Activated CD4-positive, alpha-beta memory T cell treated with anti-CD3 and anti-CD28 coated beads for 36 hours (primary cell): ENCODE measurements around the gene DNMT1. TPM values are rescaled to one million over a fixed set of nuclear protein-coding genes. Genes with fewer than 3 reads are reported as not detected.

Source experiments
- CTCF ChIA-PET: fragments of 350-600 bp; sonication (Branson Sonifier 250); formaldehyde crosslinking; loops from one replicate; lab custom pipeline; 2021; ENCODE audit warnings: antibody characterized with exemption, inconsistent platforms; lab: Charles Lee
- POLR2A ChIA-PET: fragments of 350-600 bp; sonication (Branson Sonifier 250); formaldehyde crosslinking; loops from one replicate; lab custom pipeline; 2021; ENCODE audit warnings: antibody characterized with exemption; lab: Charles Lee
- DNase-seq: peaks from one replicate; pipeline ENCODE4 v3.0.0-alpha.2; 2020
- H3K27ac Mint-ChIP-seq: one replicate; pipeline ENCODE4 v1.8.0; 2021; ENCODE audit warnings: mixed read lengths
- H3K27me3 Mint-ChIP-seq: one replicate; pipeline ENCODE4 v1.8.0; 2021; ENCODE audit warnings: mixed read lengths
- H3K36me3 Mint-ChIP-seq: one replicate; pipeline ENCODE4 v1.8.0; 2021; ENCODE audit warnings: mixed read lengths
- H3K4me1 Mint-ChIP-seq: one replicate; pipeline ENCODE4 v1.8.0; 2021; ENCODE audit warnings: low read depth, mixed read lengths
- H3K4me3 Mint-ChIP-seq: one replicate; pipeline ENCODE4 v1.8.0; 2021; ENCODE audit warnings: mild to moderate bottlenecking, mixed read lengths
- H3K9me3 Mint-ChIP-seq: one replicate; pipeline ENCODE4 v1.8.0; 2021; ENCODE audit warnings: mixed read lengths
- intact Hi-C: fragments of 100-400 bp; cut with micrococcal nuclease; formaldehyde crosslinking; loops from one replicate; pipeline ENCODE4 v1.15.1; 2023
- total RNA-seq, 2 experiments: library from RNA; stranded (reverse); gene quantifications; one replicate each; pipeline ENCODE4 v1.2.3, GENCODE V29; 2021

The DNMT1 gene
- total RNA-seq, 2 experiments from 2014 or later = 356 to 357 TPM

GRCh38 chr19:10092648-10093294 lies 102.0 kb downstream of the DNMT1 start:
- Mint-ChIP-seq H3K27ac (no peak overlapping the region), H3K36me3 (peaks cover 30% of the 10 kb centered on the region), H3K4me1 (peaks cover 15% of the 10 kb centered on the region), H3K9me3 (no peaks in the 10 kb centered on the region), H3K4me3 (no peak overlapping the region), H3K27me3 (no peaks in the 10 kb centered on the region)
- ChIA-PET POLR2A (no interaction called here), CTCF (no interaction called here)
- DNase-seq = no peak
- intact Hi-C loops = no loop called here

GRCh38 chr19:10091895-10092641 lies 102.7 kb downstream of the DNMT1 start:
- H3K27ac Mint-ChIP-seq = no peak overlapping the region
- ChIA-PET POLR2A (no interaction called here), CTCF (no interaction called here)
- no peaks in the 10 kb centered on the region for H3K9me3 Mint-ChIP-seq
- DNase-seq = no peak
- H3K4me1 Mint-ChIP-seq = peaks cover 21% of the 10 kb centered on the region
- H3K36me3 Mint-ChIP-seq = peaks cover 36% of the 10 kb centered on the region
- intact Hi-C loops = no loop called here
- no peaks in the 10 kb centered on the region for H3K27me3 Mint-ChIP-seq
- no peak overlapping the region for H3K4me3 Mint-ChIP-seq

- Mint-ChIP-seq H3K27me3 (no peaks in the 10 kb centered on the region), H3K27ac (no peak overlapping the region), H3K36me3 (peaks cover 37% of the 10 kb centered on the region), H3K4me1 (peaks cover 19% of the 10 kb centered on the region), H3K9me3 (no peaks in the 10 kb centered on the region), H3K4me3 (no peak overlapping the region)
- intact Hi-C loops = no loop called here
- CTCF ChIA-PET = no interaction called here
- POLR2A ChIA-PET = interaction anchor here (0.8 kb wide), 1 partner anchor 20 kb away, joined by 3 read pairs; the partner anchor contains the start of gene P2RY11
- DNase-seq = no peak
Measured at GRCh38 chr19:10091370-10091687, 103.4 kb downstream of the DNMT1 start.

- Mint-ChIP-seq H3K27ac (peak overlapping the region; percentile 38), H3K4me1 (peaks cover 18% of the 10 kb centered on the region), H3K36me3 (peaks cover 37% of the 10 kb centered on the region), H3K4me3 (no peak overlapping the region), H3K27me3 (no peaks in the 10 kb centered on the region), H3K9me3 (no peaks in the 10 kb centered on the region)
- ChIA-PET CTCF (interaction anchor here (1.0 kb wide), 1 partner anchor 9 kb away, joined by 4 read pairs; no protein-coding TSS in a partner anchor), POLR2A (interaction anchor here (0.9 to 1.2 kb wide), 2 partner anchors 16 to 24 kb away, joined by 3 read pairs; partner anchors contain the start of gene PPAN)
- no peak for DNase-seq
- intact Hi-C loops = no loop called here
Measured at GRCh38 chr19:10089801-10090375, 104.9 kb downstream of the DNMT1 start.

GRCh38 chr19:10088949-10089554 lies 105.7 kb downstream of the DNMT1 start:
- no peak for DNase-seq
- Mint-ChIP-seq H3K27ac (no peak overlapping the region), H3K27me3 (no peaks in the 10 kb centered on the region), H3K4me1 (peaks cover 18% of the 10 kb centered on the region), H3K9me3 (no peaks in the 10 kb centered on the region), H3K4me3 (no peak overlapping the region), H3K36me3 (peaks cover 33% of the 10 kb centered on the region)
- intact Hi-C loops = no loop called here
- CTCF ChIA-PET = no interaction called here
- POLR2A ChIA-PET = no interaction called here

GRCh38 chr19:10087296-10088061 lies 107.3 kb downstream of the DNMT1 start:
- peaks cover 18% of the 10 kb centered on the region for H3K4me1 Mint-ChIP-seq
- H3K27me3 Mint-ChIP-seq = no peaks in the 10 kb centered on the region
- H3K9me3 Mint-ChIP-seq = no peaks in the 10 kb centered on the region
- DNase-seq = no peak
- H3K27ac Mint-ChIP-seq = peak overlapping the region; percentile 76
- intact Hi-C loops = no loop called here
- H3K36me3 Mint-ChIP-seq = peaks cover 21% of the 10 kb centered on the region
- H3K4me3 Mint-ChIP-seq = peak overlapping the region; percentile 83
- CTCF ChIA-PET = no interaction called here
- POLR2A ChIA-PET = interaction anchor here (0.7 kb wide), 1 partner anchor 30 kb away, joined by 4 read pairs; no protein-coding TSS in a partner anchor

- Mint-ChIP-seq H3K4me3 (peak overlapping the region; percentile 83), H3K9me3 (no peaks in the 10 kb centered on the region), H3K27me3 (no peaks in the 10 kb centered on the region), H3K4me1 (peaks cover 14% of the 10 kb centered on the region), H3K36me3 (peaks cover 16% of the 10 kb centered on the region), H3K27ac (peak overlapping the region; percentile 76)
- ChIA-PET CTCF (no interaction called here), POLR2A (no interaction called here)
- peak; percentile 58 for DNase-seq
- intact Hi-C loops = no loop called here
Measured at GRCh38 chr19:10086591-10087192, 108.1 kb downstream of the DNMT1 start.

GRCh38 chr19:10085641-10086590 lies 108.8 kb downstream of the DNMT1 start, which contains the start of gene SHFL:
Gene SHFL, plus strand, starts transcription at chr19:10086317. Its CDS starts 111 bp downstream, at chr19:10086428.
- Mint-ChIP-seq H3K27me3 (no peaks in the 10 kb centered on the region), H3K9me3 (no peaks in the 10 kb centered on the region), H3K27ac (peak within 1 kb of the TSS; percentile 77), H3K4me3 (peak within 1 kb of the TSS; percentile 83), H3K4me1 (peaks cover 12% of the 10 kb centered on the region), H3K36me3 (peaks cover 13% of the 10 kb centered on the region)
- ChIA-PET POLR2A (no interaction called here), CTCF (no interaction called here)
- DNase-seq = peak; percentile 89
- intact Hi-C loops = no loop called here

- no peaks in the 10 kb centered on the region for H3K27me3 Mint-ChIP-seq
- no peak overlapping the region for H3K4me3 Mint-ChIP-seq
- POLR2A ChIA-PET = interaction anchor here (1.5 kb wide), 1 partner anchor 29 kb away, joined by 4 read pairs; no protein-coding TSS in a partner anchor
- CTCF ChIA-PET = interaction anchor here (0.6 to 2.4 kb wide), 2 partner anchors 9 to 57 kb away, joined by 3 to 7 read pairs; no protein-coding TSS in a partner anchor
- H3K4me1 Mint-ChIP-seq = peaks cover 12% of the 10 kb centered on the region
- intact Hi-C loops = no loop called here
- H3K9me3 Mint-ChIP-seq = no peaks in the 10 kb centered on the region
- H3K36me3 Mint-ChIP-seq = peaks cover 11% of the 10 kb centered on the region
- DNase-seq = no peak
- H3K27ac Mint-ChIP-seq = no peak overlapping the region
Measured at GRCh38 chr19:10084803-10085202, 110.0 kb downstream of the DNMT1 start.

GRCh38 chr19:10083911-10084310 lies 110.8 kb downstream of the DNMT1 start:
- Mint-ChIP-seq H3K36me3 (peaks cover 7% of the 10 kb centered on the region), H3K27me3 (no peaks in the 10 kb centered on the region), H3K4me1 (peaks cover 12% of the 10 kb centered on the region), H3K4me3 (no peak overlapping the region), H3K27ac (no peak overlapping the region), H3K9me3 (no peaks in the 10 kb centered on the region)
- intact Hi-C loops = no loop called here
- DNase-seq = no peak
- ChIA-PET POLR2A (interaction anchor here (1.0 to 1.5 kb wide), 2 partner anchors 28 to 30 kb away, joined by 4 read pairs; partner anchors contain the start of gene P2RY11), CTCF (interaction anchor here (2.4 kb wide), 1 partner anchor 56 kb away, joined by 7 read pairs; no protein-coding TSS in a partner anchor)
